ENCODE measurements around the gene PDX1.

DNA sequence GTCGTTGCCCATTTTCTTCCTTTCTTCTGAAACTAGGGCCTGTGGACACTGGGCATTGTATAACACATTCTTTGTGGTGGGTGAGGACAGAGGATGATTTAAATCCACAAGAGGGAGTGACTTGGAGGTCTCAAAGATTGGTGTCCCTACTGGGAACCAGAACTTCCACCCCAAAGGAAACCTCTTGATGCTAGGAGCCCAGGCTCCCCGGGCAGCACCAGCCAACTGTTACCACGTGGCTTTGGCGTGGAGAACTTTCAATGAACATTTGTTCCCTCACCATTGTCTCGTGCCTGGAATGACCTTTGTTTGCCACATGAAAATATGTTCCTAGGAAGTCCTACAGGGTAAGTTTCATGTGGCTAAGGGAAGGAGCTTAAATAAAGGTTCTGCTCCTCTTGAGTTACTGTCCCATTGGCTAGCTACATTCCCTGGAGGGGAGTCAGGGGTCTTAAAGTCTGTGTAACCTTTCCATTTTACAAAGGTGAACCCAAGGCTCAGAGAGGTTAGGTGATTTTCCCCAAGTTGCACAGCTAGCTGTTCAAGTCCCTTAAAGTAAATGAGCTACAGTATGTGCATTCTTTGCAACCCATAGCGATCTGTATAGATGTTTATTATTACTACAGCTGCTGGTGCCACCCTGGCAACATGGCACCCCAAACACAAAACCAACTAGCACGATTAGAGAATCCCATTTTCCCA, 54.3 kb downstream of the PDX1 start:
- TF ChIP-seq, protein P1, sequence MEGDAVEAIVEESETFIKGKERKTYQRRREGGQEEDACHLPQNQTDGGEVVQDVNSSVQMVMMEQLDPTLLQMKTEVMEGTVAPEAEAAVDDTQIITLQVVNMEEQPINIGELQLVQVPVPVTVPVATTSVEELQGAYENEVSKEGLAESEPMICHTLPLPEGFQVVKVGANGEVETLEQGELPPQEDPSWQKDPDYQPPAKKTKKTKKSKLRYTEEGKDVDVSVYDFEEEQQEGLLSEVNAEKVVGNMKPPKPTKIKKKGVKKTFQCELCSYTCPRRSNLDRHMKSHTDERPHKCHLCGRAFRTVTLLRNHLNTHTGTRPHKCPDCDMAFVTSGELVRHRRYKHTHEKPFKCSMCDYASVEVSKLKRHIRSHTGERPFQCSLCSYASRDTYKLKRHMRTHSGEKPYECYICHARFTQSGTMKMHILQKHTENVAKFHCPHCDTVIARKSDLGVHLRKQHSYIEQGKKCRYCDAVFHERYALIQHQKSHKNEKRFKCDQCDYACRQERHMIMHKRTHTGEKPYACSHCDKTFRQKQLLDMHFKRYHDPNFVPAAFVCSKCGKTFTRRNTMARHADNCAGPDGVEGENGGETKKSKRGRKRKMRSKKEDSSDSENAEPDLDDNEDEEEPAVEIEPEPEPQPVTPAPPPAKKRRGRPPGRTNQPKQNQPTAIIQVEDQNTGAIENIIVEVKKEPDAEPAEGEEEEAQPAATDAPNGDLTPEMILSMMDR (IDR thresholded peaks at IDR 0.05 in 8 of 11, conservative IDR thresholded peaks at IDR 0.05 in 3 of 11): no peak
- no peak for TF ChIP-seq POLR2AphosphoS5 (IDR thresholded peaks at IDR 0.05)

Data from spleen (tissue), 7 donors.